ENCODE results near the gene TUBA1B. TPM values are rescaled to one million over a fixed set of nuclear protein-coding genes. Genes with fewer than 3 reads are reported as not detected.

Gene TUBA1B
- total and polyA plus RNA-seq, 2 of the 13 experiments (the other 11 are each of a cell fraction or from before 2014, with no cell fraction given) = 1,275 to 1,353 TPM

- FAIRE-seq (no peak), ATAC-seq (no peak), DNase-seq (ENCODE audit: low spot score) (no peak)
- no peak overlapping the region for H3K9ac ChIP-seq (ENCODE audit: insufficient read depth, low read depth, low read length)
- POLR2A ChIA-PET = no interaction called here
- intact Hi-C loops (cut with micrococcal nuclease; ENCODE audit: unreplicated experiment) = no loop called here
- no peaks in the 10 kb centered on the region for H3K36me3 ChIP-seq (replicated peaks in 1 of 2; ENCODE audit: control insufficient read depth in 1 of 2, insufficient read depth in 2 of 2, low read length in 2 of 2)
- H3K27ac ChIP-seq (ENCODE audit: extremely low read length, insufficient read depth, low read length) = no peak overlapping the region
- no peaks in the 10 kb centered on the region for H3K27me3 ChIP-seq (ENCODE audit: control insufficient read depth in 1 of 2, insufficient read depth in 2 of 2, low read length in 2 of 2)
- H3K4me1 ChIP-seq (ENCODE audit: insufficient read depth, low read length) = no peaks in the 10 kb centered on the region
- no peak overlapping the region for H3K4me3 ChIP-seq (replicated peaks in 1 of 3; ENCODE audit: insufficient read depth in 1 of 3, low read depth in 2 of 3, low read length in 3 of 3)
- H2AFZ ChIP-seq (ENCODE audit: low read length) = no peak overlapping the region
- H3K9me3 ChIP-seq (ENCODE audit: low read length) = no peaks in the 10 kb centered on the region
- in situ Hi-C loops (cut with HindIII; ENCODE audit: extremely low pct_ligation_motif_present, low pct_unique_long_range_greater_than_20kb) = no loop called here
- no peak overlapping the region for H3K4me2 ChIP-seq (ENCODE audit: low read depth, low read length)
- 92% methylated on average over 2 of the region's 2 CpGs for WGBS (ENCODE audit: low lambda C conversion rate)
- H3K79me2 ChIP-seq (ENCODE audit: insufficient read depth, low read length) = no peaks in the 10 kb centered on the region
- CTCF ChIA-PET (ENCODE audit: low intra/inter-chr PET ratio, low total read pairs) = no interaction called here
- no peaks in the 10 kb centered on the region for H4K20me1 ChIP-seq (ENCODE audit: insufficient read depth, low read length)
- BruUV-seq (replicated peaks) = no TSS peak
- TF ChIP-seq ARID4A (CRISPR knock-in tag; IDR thresholded peaks at IDR 0.05; ENCODE audit: borderline replicate concordance) (no peak), ZNF180 (CRISPR knock-in tag; IDR thresholded peaks at IDR 0.05; ENCODE audit: borderline replicate concordance, low read depth) (no peak), EHMT2 (IDR thresholded peaks at IDR 0.05; ENCODE audit: borderline replicate concordance, low read depth, low read length) (no peak), HDAC6 (IDR thresholded peaks at IDR 0.05; ENCODE audit: low read depth, low read length) (no peak), CSRNP2 (CRISPR knock-in tag; conservative IDR thresholded peaks at IDR 0.05; ENCODE audit: low read depth) (no peak), TCF12 (IDR thresholded peaks at IDR 0.05) (no peak), TCF12 (CRISPR knock-in tag; IDR thresholded peaks at IDR 0.05) (no peak), ZSCAN30 (CRISPR knock-in tag; IDR thresholded peaks at IDR 0.05) (no peak), IKZF1 (IDR thresholded peaks at IDR 0.05) (no peak), TOE1 (CRISPR knock-in tag; IDR thresholded peaks at IDR 0.05) (no peak), MIXL1 (CRISPR knock-in tag; IDR thresholded peaks at IDR 0.05) (no peak), RXRA (CRISPR knock-in tag; IDR thresholded peaks at IDR 0.05) (no peak)
- TF ChIP-seq, protein P1, sequence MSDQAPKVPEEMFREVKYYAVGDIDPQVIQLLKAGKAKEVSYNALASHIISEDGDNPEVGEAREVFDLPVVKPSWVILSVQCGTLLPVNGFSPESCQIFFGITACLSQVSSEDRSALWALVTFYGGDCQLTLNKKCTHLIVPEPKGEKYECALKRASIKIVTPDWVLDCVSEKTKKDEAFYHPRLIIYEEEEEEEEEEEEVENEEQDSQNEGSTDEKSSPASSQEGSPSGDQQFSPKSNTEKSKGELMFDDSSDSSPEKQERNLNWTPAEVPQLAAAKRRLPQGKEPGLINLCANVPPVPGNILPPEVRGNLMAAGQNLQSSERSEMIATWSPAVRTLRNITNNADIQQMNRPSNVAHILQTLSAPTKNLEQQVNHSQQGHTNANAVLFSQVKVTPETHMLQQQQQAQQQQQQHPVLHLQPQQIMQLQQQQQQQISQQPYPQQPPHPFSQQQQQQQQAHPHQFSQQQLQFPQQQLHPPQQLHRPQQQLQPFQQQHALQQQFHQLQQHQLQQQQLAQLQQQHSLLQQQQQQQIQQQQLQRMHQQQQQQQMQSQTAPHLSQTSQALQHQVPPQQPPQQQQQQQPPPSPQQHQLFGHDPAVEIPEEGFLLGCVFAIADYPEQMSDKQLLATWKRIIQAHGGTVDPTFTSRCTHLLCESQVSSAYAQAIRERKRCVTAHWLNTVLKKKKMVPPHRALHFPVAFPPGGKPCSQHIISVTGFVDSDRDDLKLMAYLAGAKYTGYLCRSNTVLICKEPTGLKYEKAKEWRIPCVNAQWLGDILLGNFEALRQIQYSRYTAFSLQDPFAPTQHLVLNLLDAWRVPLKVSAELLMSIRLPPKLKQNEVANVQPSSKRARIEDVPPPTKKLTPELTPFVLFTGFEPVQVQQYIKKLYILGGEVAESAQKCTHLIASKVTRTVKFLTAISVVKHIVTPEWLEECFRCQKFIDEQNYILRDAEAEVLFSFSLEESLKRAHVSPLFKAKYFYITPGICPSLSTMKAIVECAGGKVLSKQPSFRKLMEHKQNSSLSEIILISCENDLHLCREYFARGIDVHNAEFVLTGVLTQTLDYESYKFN (CRISPR knock-in tag; conservative IDR thresholded peaks at IDR 0.05) = no peak
- TF ChIP-seq, protein P2, sequence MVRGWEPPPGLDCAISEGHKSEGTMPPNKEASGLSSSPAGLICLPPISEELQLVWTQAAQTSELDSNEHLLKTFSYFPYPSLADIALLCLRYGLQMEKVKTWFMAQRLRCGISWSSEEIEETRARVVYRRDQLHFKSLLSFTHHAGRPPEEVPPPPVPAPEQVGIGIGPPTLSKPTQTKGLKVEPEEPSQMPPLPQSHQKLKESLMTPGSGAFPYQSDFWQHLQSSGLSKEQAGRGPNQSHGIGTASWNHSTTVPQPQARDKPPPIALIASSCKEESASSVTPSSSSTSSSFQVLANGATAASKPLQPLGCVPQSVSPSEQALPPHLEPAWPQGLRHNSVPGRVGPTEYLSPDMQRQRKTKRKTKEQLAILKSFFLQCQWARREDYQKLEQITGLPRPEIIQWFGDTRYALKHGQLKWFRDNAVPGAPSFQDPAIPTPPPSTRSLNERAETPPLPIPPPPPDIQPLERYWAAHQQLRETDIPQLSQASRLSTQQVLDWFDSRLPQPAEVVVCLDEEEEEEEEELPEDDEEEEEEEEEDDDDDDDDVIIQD (CRISPR knock-in tag; IDR thresholded peaks at IDR 0.05; ENCODE audit: low read depth) = no peak
Observed at GRCh38 chr12:49144384-49144783, 13.2 kb upstream of the TUBA1B start.
